Right renal cortex interstitium (tissue), 3 donors: ENCODE data around the gene TSPAN4. TPM values are rescaled to one million over a fixed set of nuclear protein-coding genes. Genes with fewer than 3 reads are reported as not detected.

Experiments used
- DNase-seq, 3 donors: peaks; one replicate each; pipeline ENCODE4 v3.0.0-alpha.2; 2013; ENCODE audit warnings: low read depth in 3 of 3, low spot score in 2 of 3
- polyA plus RNA-seq, 3 donors: library from polyadenylated mRNA; unstranded; fragments of 120-200 nt; gene quantifications; one replicate each; pipeline ENCODE4 v1.2.1, GENCODE V29; 2013; ENCODE audit not compliant: insufficient read length in 3 of 3

TSPAN4 gene
- polyA plus RNA-seq, 3 donors, result 55.0 to 71.2 (median 64.1) TPM

DNA sequence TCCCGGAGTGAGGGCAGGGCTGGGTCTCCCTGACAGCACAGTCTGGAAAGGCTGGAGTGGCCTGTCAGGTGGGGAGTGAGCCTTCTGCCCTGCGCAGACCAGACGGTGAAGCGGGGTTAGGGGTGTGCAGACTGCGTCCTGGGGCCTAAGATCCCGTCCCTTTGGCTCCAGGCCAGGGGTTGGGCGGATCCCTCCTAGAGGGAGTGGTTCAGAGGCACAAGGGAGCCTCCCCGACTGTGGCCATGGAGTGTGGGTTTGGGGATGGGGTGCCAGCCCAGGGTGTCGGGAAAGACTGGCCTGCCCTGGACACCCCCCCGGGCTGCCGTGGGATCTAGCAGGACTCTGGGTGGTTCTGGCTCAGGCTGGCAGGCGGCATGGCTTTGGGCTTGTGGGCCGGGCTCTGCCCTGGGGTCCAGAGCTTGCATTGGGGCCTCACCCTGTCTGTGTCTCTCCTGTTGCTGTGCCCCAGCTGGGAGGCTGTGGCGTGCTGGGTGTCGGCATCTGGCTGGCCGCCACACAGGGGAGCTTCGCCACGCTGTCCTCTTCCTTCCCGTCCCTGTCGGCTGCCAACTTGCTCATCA, 19.5 kb downstream of the TSPAN4 start:
- no peak for DNase-seq

DNA sequence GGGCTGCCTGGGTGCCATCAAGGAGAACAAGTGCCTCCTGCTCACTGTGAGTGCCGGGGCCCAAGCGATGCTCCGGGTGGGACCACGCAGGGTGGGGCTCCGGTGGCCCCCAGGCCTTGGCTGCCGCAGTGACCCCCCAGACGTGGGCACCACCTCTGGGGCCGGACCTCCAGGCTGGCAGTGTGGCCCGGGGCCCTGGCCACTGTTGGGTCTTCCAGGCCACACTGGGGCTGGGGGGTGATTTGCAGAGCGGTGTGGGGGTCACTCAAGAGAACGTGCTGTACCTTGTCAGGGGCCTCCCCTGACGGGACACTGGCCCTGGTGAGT, 20.0 kb downstream of the TSPAN4 start:
- no peak for DNase-seq

DNA sequence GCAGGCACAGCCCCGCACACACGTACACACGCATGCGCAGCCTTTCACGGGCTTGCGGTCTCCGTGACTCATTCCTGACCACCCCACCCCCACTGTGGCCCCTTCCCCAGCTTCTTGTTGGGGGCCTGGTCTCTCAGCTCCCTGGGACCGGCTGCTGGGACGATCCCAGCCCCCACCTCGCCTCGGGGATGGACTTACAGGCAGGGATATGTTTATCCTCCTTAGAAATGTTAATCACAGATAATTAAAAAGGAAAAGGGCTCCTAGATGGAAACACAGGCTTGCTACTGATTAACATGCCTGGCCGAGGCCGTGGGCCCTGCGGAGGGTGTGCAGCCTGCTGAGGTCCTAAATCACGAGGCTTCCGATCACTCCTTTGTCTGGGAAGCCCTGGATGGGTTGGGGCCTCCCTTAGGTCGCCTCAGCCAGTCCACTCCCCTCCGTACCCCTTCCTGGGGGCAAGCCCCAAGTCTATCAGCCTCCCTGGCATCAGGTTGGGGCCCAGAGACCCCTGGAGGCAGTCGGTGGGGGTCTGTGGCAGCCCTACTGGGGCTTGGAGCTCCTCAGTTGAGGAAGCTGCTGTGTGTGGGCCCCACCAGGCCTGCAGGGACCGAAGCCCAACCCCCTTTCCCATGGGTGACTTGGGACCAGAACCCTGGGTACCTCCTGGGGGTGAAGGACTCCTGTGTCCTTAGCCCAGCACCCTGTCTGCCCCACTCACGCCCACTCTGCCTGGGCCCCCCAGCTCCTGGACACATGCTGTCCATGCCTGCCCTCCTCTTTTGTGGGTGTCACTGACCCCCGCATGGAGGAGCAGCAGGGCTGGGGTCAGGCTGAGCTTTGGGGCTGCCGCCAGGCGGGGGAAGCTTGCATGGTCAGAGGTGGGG, 20.6 kb downstream of the TSPAN4 start:
- DNase-seq, result no peak

DNA sequence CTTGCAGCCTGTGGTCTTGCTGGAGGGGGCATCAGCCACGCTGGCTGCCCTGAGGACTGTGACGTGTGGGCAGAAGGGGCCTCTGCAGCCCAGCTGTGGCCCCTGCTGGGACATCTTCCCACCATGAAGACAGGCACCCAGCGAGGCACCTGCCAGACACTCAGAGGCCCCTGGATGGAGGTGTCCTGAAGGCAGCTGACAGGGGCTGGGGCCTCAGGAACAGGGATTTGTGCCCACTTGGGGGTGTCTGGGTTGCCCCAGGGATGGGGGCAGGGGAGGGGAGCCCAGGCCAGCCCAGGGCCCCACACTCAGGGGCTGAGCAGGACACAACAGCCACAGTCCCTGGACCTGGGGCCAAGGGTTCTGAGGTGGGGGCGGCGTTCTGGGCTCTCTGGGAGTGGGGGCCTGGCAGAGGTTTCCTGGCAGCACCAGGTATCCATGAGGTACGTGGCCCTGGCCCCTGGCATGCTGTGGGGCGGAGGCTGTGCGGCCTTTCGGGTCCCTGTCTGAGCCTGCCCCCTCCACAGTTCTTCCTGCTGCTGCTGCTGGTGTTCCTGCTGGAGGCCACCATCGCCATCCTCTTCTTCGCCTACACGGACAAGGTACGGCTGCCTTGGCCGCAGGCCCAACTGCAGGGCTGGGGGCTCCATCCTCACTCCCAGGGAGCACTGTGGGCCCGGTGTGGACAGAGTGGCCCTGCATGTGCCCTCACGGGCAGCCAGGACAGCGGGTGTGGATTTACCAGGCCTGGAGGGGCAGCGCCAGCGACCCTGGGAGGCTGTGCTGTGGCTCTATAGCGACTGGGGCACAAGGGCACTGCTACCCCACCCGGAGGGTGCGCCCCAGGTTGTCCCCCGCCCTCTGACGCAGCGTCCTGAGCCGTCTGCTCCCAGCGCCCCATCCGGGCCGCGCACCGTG, 21.5 kb downstream of the TSPAN4 start:
- no peak for DNase-seq

DNA sequence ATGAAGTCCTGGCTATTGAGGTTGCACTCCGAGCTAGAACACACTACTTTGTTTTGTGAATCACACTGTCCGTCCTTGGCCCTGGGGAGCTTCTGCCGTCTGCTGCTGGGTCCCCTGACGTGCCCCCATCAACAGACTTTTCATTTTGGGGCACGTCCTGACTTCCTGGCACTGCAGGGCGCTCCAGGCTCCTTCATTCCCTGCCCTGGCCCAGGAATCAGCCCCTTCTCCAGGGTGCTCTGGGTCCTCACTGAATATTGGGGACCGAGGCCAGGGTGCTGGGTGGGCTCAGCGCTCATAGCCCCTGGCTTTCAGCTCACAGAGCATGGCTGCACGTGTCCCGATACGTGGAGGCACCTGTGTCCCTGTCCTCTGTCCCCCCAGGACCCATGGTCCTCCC, 22.2 kb downstream of the TSPAN4 start:
- DNase-seq, result no peak

DNA sequence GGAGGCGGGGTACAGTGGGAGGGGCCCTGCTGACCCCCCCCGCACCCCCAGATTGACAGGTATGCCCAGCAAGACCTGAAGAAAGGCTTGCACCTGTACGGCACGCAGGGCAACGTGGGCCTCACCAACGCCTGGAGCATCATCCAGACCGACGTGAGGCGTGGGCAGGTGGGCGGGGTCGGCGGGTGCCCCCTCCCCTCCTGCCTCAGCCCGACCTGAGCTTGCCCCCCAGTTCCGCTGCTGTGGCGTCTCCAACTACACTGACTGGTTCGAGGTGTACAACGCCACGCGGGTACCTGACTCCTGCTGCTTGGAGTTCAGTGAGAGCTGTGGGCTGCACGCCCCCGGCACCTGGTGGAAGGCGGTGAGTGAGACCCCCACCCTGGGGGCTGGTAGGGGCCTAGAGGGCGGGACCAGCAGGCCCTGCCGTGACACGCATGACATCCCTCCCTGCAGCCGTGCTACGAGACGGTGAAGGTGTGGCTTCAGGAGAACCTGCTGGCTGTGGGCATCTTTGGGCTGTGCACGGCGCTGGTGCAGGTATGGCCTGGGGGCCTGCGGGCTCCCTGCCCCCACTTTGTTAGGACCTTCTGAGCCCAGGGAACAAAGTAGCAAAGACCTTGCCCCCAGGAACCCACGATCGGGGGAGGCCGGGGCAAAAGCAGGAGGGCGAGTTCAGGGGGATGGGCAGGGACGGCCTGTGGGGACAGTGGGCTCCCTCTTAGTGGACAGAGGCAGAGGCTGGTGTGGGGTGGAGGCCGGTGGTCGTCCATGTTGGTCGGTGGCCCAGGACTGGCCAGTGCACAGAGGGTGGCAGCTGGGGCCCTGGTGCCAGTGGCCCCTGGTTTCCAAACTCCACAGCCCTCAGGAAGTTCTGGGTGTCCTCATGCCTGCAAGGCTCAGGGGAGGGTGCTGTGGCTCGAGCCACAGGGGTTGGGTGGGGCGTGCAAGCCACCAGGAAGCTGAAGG, 23.1 kb downstream of the TSPAN4 start:
- DNase-seq, result no peak

DNA sequence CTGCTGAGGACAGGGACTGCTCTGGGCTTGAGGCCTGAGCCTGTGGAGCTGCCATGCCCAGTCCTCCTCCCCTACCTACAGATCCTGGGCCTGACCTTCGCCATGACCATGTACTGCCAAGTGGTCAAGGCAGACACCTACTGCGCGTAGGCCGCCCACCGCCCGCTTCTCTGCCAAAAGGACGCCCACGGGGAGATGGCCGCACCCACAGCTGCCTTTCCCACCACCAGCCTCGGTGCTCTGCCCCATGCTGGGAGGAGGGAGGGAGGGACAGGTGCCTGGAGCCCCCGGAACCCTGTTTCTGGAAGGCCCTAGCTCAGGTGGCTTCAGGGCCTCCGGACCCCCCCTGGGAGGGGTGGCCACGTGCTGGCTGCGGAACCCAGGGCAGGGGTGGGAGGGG, 23.8 kb downstream of the TSPAN4 start:
- no peak for DNase-seq

DNA sequence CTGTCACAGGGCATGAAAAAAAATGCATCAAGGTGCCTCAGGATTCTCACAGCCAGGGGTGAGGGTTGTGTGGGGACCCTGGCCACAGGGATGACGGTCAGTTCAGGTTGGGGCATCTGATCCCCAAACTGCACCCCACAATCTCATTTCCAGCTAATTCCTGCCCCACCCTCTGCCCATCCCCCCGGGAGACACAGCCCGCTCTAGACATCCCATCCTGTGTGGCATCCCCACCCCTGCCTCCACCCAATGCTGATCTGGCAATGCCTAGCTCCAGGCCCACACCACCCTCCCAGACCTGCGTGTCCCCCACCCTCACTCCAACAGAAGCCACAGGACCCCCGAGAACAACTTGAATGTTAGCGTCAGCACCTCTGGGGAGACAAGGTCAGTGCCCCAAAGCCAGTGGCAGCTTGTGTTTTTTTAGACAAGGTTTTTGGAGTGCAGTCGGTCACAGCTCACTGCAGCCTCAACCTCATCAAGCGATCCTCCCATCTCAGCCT, 25.3 kb downstream of the TSPAN4 start:
- no peak for DNase-seq

DNA sequence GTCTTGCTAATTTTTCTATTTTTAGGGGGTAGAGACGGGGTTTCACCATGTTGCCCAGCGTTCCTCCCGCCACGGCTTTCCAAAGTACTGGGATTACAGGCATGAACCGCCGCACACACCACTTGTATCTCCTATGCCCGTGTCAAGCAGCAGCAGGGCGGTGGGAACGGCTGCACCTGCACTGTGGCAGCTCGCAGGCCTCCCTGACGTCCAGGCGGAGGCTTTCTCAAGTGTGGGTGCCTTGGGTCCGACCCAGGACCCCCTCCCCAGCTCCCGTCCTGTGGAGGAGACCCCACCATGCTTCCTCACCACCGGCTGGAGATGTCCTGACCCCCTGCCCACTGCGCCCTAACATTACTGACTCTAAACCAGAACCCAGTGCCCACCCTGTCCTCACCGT, 25.7 kb downstream of the TSPAN4 start:
- DNase-seq, result no peak

DNA sequence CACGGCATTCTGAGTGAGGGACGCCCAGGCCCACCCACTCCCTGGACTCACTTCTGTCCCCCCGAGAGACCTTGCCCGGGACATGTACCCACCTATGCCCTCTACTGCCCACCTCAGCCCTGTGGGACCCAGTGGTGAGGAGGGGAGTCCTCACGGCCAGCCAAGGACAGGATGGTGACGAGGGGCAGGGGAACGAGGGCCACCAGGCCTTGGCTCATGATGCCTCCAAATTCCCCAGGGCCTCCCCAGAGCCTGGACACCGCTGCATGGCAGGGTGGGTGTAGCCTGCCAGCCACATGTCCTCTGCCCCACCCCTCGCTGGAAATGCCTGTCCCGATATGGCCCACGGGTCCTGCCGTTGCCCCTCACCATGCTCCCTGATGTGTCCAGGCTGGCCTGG, 26.1 kb downstream of the TSPAN4 start:
- no peak for DNase-seq

DNA sequence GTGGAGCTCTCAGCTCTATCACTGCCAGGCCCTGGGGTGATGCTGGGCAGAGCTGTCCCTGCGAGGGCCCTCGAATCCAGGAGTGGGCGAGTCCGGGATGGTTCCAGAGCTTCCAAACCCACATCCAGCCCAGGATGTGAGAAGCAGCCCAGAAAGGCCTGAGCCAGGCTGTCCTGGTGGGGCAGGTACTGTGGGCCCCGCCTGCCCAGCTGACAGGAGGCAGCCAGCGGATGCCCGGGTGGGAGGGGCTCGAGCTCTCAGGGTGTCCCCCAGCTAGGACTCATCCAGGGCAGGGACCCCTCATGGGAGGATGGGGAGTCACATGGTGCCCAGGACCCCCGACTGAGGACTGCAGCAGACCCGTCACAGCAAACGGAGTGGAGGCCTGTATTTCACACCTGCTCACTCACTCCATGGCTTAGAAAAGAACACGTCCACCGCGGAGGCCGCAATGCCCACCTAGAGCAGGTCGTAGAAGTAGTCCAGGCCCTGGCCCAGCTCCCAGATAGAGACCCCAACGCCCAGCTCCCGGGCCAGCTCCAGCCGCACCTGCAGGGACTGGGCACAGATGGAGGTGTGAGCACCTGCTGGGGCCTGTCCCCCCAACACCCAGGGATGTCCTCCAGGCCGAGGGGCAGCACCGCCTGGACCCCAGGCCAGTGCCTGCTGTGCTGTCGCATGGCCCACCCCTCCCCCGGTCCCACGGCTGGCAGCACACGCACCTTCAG, 26.9 kb downstream of the TSPAN4 start:
- no peak for DNase-seq

DNA sequence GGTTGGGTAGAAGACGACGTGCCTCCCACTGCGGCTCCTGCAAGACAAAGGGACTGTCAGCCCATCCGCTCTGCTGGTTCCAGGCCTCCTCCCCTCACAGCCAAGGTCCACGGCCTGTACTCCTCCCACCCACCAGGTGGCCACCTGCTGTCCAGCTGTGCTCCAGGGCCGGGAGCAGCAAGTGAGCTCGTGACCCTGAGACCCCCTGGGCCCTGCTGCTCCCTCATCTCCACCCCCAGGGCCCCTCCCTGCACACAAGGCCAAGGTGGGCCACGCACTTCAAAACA, 27.4 kb downstream of the TSPAN4 start:
- DNase-seq, result no peak

DNA sequence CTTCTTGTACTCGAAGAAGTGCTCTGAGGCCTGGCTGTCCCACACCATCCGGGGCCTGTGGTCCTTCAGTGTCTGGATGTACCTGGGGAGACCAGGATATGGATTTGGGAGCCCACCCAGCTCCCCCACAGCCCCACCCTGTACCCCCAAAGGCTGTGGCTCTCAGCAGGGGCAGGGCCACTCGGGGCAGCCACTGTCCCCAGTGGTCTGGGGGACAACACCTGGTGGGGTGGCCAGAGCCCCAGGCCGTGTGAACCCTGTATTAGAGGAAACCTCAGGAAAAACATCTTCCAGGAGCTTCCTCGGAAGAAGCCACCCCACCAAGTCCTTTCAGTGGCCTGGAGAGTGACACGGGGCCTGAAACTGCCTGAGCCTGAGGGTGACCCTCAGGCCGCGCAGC, 27.8 kb downstream of the TSPAN4 start:
- no peak for DNase-seq

DNA sequence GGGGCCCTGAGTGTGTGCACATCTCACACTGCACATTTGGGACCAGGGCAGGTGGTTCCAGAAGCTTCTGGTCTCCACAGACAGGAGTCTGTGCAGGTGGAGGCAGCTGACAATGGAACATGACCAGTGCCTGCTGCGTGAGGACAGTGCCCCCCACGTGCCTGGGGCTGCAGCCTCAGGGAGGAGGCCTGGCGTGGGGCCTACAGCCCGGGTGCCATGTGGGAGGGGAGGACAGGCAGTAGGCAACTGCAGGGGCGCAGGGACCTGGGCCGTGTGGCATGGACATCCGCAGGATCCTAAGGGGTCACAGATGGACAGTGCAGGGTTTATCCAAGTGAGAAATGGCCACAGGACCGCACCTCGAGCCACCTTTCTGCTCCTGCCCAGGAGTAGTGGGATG, 28.8 kb downstream of the TSPAN4 start:
- DNase-seq, result no peak

DNA sequence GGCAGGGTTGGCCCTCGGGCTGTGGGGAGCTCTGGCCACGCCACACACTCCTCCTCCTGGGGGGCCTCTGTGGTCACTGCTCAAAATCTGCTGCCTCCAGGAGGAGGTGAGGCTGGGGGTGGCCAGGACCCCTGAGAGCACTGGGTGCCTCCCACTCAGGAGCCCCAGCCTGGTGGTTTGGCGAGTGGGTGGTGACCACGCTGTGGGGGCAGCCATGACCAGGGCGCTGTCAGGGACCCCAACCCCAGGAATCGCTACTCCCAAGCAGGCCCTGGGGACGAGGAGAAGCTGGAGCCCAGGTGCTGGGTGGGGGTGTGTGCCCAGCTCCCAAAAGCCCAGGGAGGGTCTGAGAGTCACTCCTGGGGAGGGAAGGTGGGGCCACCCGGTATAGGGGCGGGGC, 30.1 kb downstream of the TSPAN4 start:
- DNase-seq, result no peak

DNA sequence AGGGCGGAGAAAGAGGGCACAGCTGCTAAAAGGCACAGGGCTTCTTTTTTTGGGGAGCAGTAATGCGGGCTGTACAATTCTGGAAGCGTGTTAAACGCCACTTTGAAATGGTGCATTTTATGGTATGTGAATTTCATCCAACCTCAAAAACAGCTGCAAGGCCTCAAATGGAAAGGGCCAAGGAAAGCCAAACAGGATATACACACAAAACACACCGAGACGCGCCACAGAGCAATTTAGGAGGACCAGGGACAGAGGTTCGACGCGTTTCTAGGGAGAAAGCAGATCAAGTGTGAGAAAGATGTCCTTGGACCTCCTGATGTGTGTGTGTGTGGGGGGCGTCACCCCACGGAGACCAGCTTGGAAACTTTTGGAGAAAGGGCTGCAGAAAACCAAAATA, 31.1 kb downstream of the TSPAN4 start:
- DNase-seq, result no peak

DNA sequence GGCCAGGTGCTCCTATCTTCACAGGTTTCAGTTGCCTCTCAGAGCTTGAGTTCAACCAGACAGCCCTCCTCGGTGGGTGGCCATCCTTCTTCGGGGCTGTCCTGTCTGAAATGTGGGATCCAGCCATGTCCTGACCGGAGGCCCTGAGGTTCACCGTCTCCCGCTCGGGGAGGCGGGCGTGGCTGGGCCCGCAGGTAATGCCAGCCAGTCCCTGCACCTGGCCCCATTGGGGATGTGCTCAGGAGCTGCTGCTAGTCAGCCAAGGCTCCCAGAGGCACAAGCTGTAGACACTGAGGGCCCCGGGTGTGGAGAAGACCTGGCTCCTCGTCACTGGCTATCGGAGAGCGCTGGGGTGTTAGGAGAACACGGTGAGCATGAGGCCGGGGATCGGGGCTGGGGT, 32.6 kb downstream of the TSPAN4 start:
- DNase-seq, result no peak

DNA sequence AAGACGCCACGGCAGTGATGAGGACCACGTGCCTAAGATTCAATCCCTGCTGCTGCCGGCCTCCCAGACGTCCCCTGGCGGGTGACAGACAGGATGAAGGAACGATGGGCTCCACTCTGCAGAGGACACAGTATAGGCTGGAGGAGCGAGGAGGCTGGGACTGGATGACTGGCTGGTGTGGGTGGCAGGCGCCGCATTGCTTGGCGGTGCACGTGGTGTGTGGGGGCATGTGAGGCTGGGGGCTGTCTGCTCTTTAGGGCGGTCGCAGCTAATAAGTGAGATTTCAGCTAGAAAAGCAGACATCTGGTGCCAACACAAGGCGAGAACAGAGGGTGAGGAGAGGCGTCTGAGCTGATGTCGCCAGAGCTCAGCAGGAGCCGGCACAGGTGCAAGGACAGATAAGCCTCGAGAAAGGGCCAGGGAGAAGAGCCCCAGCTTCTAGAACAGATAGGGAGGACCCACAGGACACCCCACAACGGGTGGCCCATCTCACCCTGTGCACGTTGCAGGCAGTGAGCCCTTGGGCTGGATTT, 33.2 kb downstream of the TSPAN4 start:
- no peak for DNase-seq

DNA sequence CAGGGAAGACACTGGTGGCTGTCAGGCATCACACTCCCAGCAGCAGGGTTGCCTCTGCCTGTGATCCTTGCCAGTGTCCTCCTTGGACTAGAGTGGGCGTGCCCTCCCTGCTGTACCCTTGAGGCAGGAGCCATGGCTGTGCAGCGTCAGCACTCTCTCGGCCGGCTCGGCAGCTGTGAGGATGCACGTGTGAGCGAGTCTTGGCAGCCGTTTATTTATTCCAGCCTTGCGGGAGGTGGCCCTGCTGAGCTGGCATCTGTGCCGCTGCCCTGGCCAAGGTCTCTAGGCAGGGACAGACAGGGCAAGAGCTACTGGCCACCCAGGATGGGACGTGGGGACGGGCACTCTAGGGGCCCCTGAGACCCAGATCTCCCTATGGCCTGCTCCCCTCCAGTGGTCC, 33.9 kb downstream of the TSPAN4 start:
- DNase-seq, result no peak

DNA sequence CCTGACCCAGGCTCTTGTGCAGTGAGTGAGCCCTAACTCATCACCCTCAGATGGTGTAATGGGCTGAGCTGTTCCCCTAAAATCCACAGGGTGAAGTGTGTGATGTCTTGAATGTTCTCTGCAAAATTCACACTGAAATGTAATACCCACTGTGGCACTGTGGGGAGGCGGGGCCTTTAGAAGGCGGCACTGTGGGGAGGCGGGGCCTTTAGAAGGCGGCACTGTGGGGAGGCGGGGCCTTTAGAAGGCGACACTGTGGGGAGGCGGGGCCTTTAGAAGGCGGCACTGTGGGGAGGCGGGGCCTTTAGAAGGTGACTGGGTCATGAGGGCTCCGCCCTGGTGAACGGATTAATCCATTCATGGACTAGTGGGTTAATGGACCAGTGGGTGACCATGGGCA, 34.9 kb downstream of the TSPAN4 start:
- DNase-seq, result no peak
